ENCODE measurements around the gene CDH2. TPM values are rescaled to one million over a fixed set of nuclear protein-coding genes. Genes with fewer than 3 reads are reported as not detected.

CDH2 gene
- total RNA-seq, 3 donors from 2014 or later = 0.63 to 11.0 (median 0.67) TPM

GRCh38 chr18:27994571-27994970, 182.4 kb downstream of the CDH2 start:
- Histone ChIP-seq H3K36me3 (ENCODE audit: low read depth) (no peaks in the 10 kb centered on the region), H3K9me3 (no peaks in the 10 kb centered on the region), H3K4me1 (ENCODE audit: low read depth) (no peaks in the 10 kb centered on the region), H3K4me3 (no peak overlapping the region)
- no peak for DNase-seq
- TF ChIP-seq, protein P1, sequence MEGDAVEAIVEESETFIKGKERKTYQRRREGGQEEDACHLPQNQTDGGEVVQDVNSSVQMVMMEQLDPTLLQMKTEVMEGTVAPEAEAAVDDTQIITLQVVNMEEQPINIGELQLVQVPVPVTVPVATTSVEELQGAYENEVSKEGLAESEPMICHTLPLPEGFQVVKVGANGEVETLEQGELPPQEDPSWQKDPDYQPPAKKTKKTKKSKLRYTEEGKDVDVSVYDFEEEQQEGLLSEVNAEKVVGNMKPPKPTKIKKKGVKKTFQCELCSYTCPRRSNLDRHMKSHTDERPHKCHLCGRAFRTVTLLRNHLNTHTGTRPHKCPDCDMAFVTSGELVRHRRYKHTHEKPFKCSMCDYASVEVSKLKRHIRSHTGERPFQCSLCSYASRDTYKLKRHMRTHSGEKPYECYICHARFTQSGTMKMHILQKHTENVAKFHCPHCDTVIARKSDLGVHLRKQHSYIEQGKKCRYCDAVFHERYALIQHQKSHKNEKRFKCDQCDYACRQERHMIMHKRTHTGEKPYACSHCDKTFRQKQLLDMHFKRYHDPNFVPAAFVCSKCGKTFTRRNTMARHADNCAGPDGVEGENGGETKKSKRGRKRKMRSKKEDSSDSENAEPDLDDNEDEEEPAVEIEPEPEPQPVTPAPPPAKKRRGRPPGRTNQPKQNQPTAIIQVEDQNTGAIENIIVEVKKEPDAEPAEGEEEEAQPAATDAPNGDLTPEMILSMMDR (IDR thresholded peaks at IDR 0.05) = no peak
- intact Hi-C loops (cut with DNase I, micrococcal nuclease) = no loop called here
- no peak for ATAC-seq

DNA sequence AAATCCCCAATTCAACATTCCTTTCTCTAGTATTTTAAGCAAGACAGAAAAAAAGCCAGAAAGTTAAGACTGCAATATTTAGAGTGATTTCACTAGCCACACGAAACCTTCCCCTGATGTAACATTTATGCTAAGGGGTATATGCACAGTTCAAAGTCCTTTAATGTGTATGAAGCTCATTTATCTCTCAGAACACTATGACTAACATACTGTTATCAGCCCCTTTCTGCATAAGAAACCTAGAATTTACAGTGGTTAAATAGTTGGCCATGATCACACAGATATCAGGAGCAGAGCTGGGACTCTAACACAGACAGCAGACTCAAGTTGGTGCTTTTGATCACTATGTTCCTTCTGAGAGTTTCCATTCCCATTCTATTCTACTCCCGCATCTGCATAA, 185.5 kb downstream of the CDH2 start:
- no peaks in the 10 kb centered on the region for H3K36me3 ChIP-seq (ENCODE audit: low read depth)
- H3K9me3 ChIP-seq = no peaks in the 10 kb centered on the region
- TF ChIP-seq, protein P1 (IDR thresholded peaks at IDR 0.05) = no peak
- intact Hi-C loops (cut with DNase I, micrococcal nuclease) = no loop called here
- ATAC-seq = no peak
- DNase-seq = no peak
- H3K4me3 ChIP-seq = no peak overlapping the region
- H3K4me1 ChIP-seq (ENCODE audit: low read depth) = no peaks in the 10 kb centered on the region

DNA sequence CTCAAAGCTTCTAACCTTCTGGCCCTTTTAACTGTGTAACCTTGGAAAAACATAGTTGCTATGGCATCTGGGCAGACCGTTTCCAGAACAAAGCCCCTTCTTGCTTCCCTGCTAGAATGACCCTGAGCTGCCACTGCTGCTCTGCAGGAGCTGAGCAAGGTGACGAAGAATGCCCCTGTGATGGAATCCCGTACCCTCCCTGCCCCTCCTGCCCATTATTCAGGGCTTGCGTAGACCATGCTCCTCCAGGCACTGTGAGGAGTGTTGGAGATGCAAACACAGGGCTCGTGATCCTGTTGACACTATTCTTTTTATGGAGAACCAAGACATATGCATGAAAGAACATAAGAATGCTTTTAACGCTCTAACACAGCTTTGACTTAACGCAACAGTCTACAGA, 191.1 kb downstream of the CDH2 start:
- Histone ChIP-seq H3K4me3 (no peak overlapping the region), H3K36me3 (ENCODE audit: low read depth) (no peaks in the 10 kb centered on the region), H3K9me3 (no peaks in the 10 kb centered on the region), H3K4me1 (ENCODE audit: low read depth) (no peaks in the 10 kb centered on the region)
- TF ChIP-seq, protein P1 (IDR thresholded peaks at IDR 0.05) = no peak
- no peak for DNase-seq
- no peak for ATAC-seq
- intact Hi-C loops (cut with DNase I, micrococcal nuclease) = no loop called here

DNA sequence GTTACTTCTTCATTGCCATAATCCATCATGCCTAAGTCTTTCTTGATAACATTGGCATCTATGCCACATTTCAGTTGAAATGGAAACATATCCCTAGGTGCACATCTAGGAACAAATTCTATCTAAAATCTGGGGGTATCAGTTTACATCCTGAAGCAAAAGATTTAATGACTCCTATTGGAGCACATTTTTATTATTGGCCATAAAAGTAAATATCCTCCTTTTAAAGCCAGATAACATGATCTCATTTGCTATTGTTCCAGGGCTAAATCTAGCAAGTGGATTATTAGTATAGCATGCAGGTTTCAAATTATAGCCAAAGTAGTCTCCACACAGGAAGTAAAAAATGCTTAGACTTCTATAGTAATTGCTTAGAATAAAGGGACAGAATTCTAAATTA, 193.2 kb downstream of the CDH2 start:
- no peak for ATAC-seq
- no peak for DNase-seq
- TF ChIP-seq, protein P1 (IDR thresholded peaks at IDR 0.05) = no peak
- intact Hi-C loops (cut with DNase I, micrococcal nuclease) = no loop called here
- no peaks in the 10 kb centered on the region for H3K4me1 ChIP-seq (ENCODE audit: low read depth)
- H3K4me3 ChIP-seq = no peak overlapping the region
- H3K9me3 ChIP-seq = no peaks in the 10 kb centered on the region
- no peaks in the 10 kb centered on the region for H3K36me3 ChIP-seq (ENCODE audit: low read depth)

GRCh38 chr18:27976806-27977408, 200.0 kb downstream of the CDH2 start:
- H3K4me1 ChIP-seq (ENCODE audit: low read depth) = no peaks in the 10 kb centered on the region
- ATAC-seq (no peak), DNase-seq (no peak)
- TF ChIP-seq, protein P1 (IDR thresholded peaks at IDR 0.05) = no peak
- no peak overlapping the region for H3K4me3 ChIP-seq
- intact Hi-C loops (cut with DNase I, micrococcal nuclease) = no loop called here
- no peaks in the 10 kb centered on the region for H3K9me3 ChIP-seq
- no peaks in the 10 kb centered on the region for H3K36me3 ChIP-seq (ENCODE audit: low read depth)

- intact Hi-C loops (cut with DNase I, micrococcal nuclease) = no loop called here
- Histone ChIP-seq H3K9me3 (no peaks in the 10 kb centered on the region), H3K36me3 (ENCODE audit: low read depth) (no peaks in the 10 kb centered on the region), H3K4me1 (ENCODE audit: low read depth) (no peaks in the 10 kb centered on the region), H3K4me3 (no peak overlapping the region)
- ATAC-seq (no peak), DNase-seq (no peak)
- TF ChIP-seq, protein P1 (IDR thresholded peaks at IDR 0.05) = no peak
These were observed 206.6 kb downstream of the CDH2 start for GRCh38 chr18:27970321-27970720.

Data from mucosa of descending colon (tissue), 3 donors.